HFFc6 (cell line): ENCODE data around the gene E2F8. TPM values are rescaled to one million over a fixed set of nuclear protein-coding genes. Genes with fewer than 3 reads are reported as not detected.
A peak's percentile ranks its signal among the peaks of the same experiment; 100 is the strongest.

Experiments used
- DNase-seq: peaks from one replicate; pipeline ENCODE4 v3.0.0-alpha.2; 2018
- H3K27ac Mint-ChIP-seq: 2 replicates; pipeline ENCODE4 v1.8.0; 2020; ENCODE audit warnings: mild to moderate bottlenecking, mixed read lengths
- H3K27me3 Mint-ChIP-seq: 2 replicates; pipeline ENCODE4 v1.8.0; 2021; ENCODE audit warnings: mild to moderate bottlenecking, moderate library complexity, mixed read lengths; ENCODE audit not compliant: insufficient read depth
- H3K36me3 Mint-ChIP-seq: 2 replicates; pipeline ENCODE4 v1.8.0; 2021; ENCODE audit warnings: low read depth, mixed read lengths
- H3K4me1 Mint-ChIP-seq: 2 replicates; pipeline ENCODE4 v1.8.0; 2020; ENCODE audit warnings: low read depth, mixed read lengths
- H3K4me3 Mint-ChIP-seq: 2 replicates; pipeline ENCODE4 v1.8.0; 2020; ENCODE audit warnings: mild to moderate bottlenecking, moderate library complexity, mixed read lengths
- H3K9me3 Mint-ChIP-seq: 2 replicates; pipeline ENCODE4 v1.8.0; 2020; ENCODE audit warnings: mild to moderate bottlenecking, mixed read lengths
- long read RNA-seq: library from polyadenylated mRNA; unstranded; transcript quantifications from one replicate; pipeline ENCODE4 v2.0.0, GENCODE V29; 2019
- total RNA-seq, 6 experiments: library from RNA; stranded (reverse); fragmentation: NEBNext Ultra II Directional; extraction: Animal tissue kit (Norgen Biotek cat#: 25700); gene quantifications; 2 replicates in 1 of 6; 3 replicates in 5 of 6; pipeline ENCODE4 v1.2.3, GENCODE V29; 2021
- TF ChIP-seq, protein P1 (sequence below): fragments of 200-600 bp; sonication (generic); IDR thresholded peaks from 2 replicates; pipeline ENCODE4 v1.5.0; 2021; ENCODE audit warnings: antibody characterized with exemption, mild to moderate bottlenecking

Gene E2F8, protein sequence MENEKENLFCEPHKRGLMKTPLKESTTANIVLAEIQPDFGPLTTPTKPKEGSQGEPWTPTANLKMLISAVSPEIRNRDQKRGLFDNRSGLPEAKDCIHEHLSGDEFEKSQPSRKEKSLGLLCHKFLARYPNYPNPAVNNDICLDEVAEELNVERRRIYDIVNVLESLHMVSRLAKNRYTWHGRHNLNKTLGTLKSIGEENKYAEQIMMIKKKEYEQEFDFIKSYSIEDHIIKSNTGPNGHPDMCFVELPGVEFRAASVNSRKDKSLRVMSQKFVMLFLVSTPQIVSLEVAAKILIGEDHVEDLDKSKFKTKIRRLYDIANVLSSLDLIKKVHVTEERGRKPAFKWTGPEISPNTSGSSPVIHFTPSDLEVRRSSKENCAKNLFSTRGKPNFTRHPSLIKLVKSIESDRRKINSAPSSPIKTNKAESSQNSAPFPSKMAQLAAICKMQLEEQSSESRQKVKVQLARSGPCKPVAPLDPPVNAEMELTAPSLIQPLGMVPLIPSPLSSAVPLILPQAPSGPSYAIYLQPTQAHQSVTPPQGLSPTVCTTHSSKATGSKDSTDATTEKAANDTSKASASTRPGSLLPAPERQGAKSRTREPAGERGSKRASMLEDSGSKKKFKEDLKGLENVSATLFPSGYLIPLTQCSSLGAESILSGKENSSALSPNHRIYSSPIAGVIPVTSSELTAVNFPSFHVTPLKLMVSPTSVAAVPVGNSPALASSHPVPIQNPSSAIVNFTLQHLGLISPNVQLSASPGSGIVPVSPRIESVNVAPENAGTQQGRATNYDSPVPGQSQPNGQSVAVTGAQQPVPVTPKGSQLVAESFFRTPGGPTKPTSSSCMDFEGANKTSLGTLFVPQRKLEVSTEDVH
- 1 to 10 TPM; 1.5 to 4.3 (median 3.4) TPM for total RNA-seq
- long read RNA-seq, partial matches to known transcripts = 0 of 1 reads
- long read RNA-seq, other reads (novel, unspliced or antisense) = 0 of 1 reads

DNA sequence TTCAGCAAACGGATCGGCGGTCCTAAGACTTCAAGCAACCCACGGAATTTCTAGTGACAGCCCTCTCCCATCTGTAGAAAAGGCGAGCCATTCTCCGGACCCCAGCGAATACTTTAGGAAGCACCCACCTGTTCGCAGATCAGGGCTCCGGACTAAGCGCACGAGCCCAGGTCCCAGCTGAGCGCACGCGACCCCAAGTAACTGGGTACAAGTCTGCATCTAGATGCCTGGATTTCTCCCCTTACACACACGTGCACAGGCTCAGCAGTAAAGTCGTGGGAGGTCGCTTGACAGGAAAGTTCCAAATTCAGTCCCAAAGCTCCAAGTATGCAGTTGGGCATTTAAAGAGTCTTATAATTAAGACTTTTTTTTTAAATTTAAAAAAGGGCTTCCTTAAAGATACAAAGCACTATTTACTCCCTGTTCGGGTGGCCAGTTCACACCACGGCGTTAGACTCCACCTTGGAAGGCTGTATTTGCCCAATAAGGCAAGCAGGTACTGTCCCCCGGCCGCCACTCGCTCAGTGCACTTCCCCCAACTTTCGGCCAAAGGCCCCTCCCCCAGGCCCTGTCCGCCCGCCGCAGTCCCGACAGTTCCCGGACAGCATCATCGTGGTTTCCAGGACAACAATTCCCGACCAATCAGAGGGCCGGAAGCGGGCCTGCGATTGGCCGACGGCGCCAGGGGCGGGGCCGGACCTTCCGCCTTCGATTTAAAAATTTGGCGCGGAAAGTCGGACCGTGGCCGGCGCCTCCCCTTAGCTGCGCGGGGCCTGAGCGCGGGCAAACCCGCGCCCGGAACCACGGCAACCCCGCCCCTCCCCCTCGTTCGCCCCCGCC lies at the start of gene E2F8:
Gene E2F8 (minus strand): TSS at position 526 of the 840 bp plus-strand sequence. CDS start 824 bp downstream, outside the sequence.
- peak; percentile 94 for DNase-seq
- H3K4me3 Mint-ChIP-seq = peak within 1 kb of the TSS; percentile 96
- peaks cover 25% of the 10 kb centered on the region for H3K4me1 Mint-ChIP-seq
- peak within 1 kb of the TSS; percentile 76 for H3K27ac Mint-ChIP-seq
- TF ChIP-seq, protein P1, sequence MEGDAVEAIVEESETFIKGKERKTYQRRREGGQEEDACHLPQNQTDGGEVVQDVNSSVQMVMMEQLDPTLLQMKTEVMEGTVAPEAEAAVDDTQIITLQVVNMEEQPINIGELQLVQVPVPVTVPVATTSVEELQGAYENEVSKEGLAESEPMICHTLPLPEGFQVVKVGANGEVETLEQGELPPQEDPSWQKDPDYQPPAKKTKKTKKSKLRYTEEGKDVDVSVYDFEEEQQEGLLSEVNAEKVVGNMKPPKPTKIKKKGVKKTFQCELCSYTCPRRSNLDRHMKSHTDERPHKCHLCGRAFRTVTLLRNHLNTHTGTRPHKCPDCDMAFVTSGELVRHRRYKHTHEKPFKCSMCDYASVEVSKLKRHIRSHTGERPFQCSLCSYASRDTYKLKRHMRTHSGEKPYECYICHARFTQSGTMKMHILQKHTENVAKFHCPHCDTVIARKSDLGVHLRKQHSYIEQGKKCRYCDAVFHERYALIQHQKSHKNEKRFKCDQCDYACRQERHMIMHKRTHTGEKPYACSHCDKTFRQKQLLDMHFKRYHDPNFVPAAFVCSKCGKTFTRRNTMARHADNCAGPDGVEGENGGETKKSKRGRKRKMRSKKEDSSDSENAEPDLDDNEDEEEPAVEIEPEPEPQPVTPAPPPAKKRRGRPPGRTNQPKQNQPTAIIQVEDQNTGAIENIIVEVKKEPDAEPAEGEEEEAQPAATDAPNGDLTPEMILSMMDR = no peak
- peaks cover 7% of the 10 kb centered on the region for H3K36me3 Mint-ChIP-seq
- peaks cover 9% of the 10 kb centered on the region for H3K27me3 Mint-ChIP-seq
- no peaks in the 10 kb centered on the region for H3K9me3 Mint-ChIP-seq

DNA sequence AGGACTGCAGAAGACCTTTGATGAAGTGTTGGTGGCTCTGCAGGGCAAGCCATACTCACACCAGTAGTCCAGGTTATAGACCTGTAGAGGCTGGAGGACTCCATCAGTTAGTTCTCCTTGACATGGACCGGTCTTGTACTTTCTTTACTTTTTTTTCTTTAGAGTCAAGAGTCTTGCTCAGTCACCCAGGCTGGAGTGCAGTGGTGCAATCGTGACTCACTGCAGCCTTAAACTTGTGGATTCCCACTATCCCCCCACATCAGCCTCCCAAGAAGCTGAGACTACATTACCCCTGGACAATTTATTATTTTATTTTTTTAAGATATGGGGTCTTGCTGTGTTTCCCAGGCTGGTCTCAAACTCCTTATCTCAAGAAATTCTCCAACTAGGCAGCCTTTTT lies 49.6 kb upstream of the E2F8 start:
- peaks cover 44% of the 10 kb centered on the region for H3K27me3 Mint-ChIP-seq
- H3K36me3 Mint-ChIP-seq = no peaks in the 10 kb centered on the region
- H3K27ac Mint-ChIP-seq = no peak overlapping the region
- no peak for DNase-seq
- TF ChIP-seq, protein P1 = no peak
- H3K9me3 Mint-ChIP-seq = no peaks in the 10 kb centered on the region
- H3K4me1 Mint-ChIP-seq = no peaks in the 10 kb centered on the region
- no peak overlapping the region for H3K4me3 Mint-ChIP-seq

DNA sequence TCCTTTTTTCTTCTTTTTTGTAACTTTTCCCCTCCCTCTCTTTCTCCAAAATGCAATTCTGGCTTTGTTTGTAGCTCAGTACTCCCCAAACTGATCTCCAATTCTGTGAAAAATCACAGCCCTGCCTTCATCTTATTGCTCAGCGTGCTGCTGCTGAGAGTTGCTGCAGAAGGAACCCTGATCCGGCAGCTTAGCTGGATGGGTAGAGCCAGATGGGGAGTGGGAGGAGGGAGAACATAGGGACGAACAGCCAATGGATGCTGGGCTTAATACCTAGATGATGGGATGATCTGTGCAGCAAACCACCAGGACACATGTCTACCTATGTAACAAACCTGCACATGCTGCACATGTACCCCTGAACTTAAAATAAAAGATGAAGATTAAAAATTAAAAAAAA lies 47.5 kb upstream of the E2F8 start:
- Mint-ChIP-seq H3K27me3 (peaks cover 44% of the 10 kb centered on the region), H3K4me3 (no peak overlapping the region)

DNA sequence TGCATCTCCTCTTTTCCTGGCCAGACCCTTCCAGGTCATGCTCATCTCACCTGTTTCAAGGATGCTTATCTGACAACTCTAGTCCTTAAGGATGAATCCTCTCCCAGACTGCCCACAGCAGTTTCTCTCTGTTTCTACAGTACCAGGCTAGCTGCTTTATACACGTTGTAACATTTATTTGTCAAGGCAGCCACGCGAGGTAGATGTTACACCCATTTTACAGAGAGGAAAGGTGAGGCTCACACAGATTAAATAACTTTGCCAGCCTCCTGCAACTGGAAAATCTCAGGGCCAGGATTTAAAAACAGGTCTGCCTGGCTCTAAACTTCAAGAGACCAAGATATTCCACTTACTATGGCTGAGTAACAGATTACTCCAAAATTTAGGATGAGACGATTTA lies 45.7 kb upstream of the E2F8 start:
- H3K27me3 Mint-ChIP-seq = peaks cover 39% of the 10 kb centered on the region
- no peaks in the 10 kb centered on the region for H3K36me3 Mint-ChIP-seq
- H3K4me3 Mint-ChIP-seq = no peak overlapping the region
- no peaks in the 10 kb centered on the region for H3K4me1 Mint-ChIP-seq
- no peaks in the 10 kb centered on the region for H3K9me3 Mint-ChIP-seq
- no peak overlapping the region for H3K27ac Mint-ChIP-seq
- no peak for DNase-seq
- TF ChIP-seq, protein P1 = no peak

More for the DNA sequence above, 47.5 kb upstream of the E2F8 start:
- no peak overlapping the region for H3K27ac Mint-ChIP-seq
- no peak for DNase-seq
- no peaks in the 10 kb centered on the region for H3K4me1 Mint-ChIP-seq
- TF ChIP-seq, protein P1 = no peak
- H3K36me3 Mint-ChIP-seq = no peaks in the 10 kb centered on the region
- H3K9me3 Mint-ChIP-seq = no peaks in the 10 kb centered on the region

DNA sequence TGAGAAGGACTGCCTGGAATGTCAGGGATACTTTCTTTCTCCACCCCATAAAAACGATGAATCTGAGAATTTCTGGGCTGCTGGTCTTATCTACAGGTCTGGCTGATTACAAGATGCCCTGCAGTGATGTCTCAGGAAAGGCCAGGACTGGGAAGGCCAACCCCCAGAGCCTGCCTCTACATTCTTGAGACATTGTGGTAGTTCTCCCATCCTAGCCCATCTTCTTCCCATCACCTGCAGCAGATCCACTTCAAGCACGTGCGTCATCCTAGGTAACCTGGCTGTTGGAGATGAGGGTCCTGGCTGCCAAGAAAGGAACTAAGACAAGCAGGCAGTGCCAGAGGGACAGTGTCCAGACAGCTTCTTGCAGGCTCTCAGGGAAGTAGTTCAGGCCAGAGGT lies 44.1 kb upstream of the E2F8 start:
- no peaks in the 10 kb centered on the region for H3K9me3 Mint-ChIP-seq
- no peak overlapping the region for H3K27ac Mint-ChIP-seq
- H3K27me3 Mint-ChIP-seq = peaks cover 33% of the 10 kb centered on the region
- no peaks in the 10 kb centered on the region for H3K36me3 Mint-ChIP-seq
- no peaks in the 10 kb centered on the region for H3K4me1 Mint-ChIP-seq
- DNase-seq = no peak
- TF ChIP-seq, protein P1 = no peak
- no peak overlapping the region for H3K4me3 Mint-ChIP-seq
